GM03348 (cell line): ENCODE data around the gene SIPA1L3.
A peak's percentile ranks its signal among the peaks of the same experiment; 100 is the strongest.

Experiments
- DNase-seq: peaks from one replicate; pipeline ENCODE4 v3.0.0; 2012; ENCODE audit warnings: low spot score

The SIPA1L3 gene

GRCh38 chr19:37975596-37976515 is 68.8 kb downstream of the SIPA1L3 start:
- DNase-seq: no peak

GRCh38 chr19:37977391-37977790 is 70.4 kb downstream of the SIPA1L3 start:
- no peak for DNase-seq

GRCh38 chr19:37977992-37978391 is 71.0 kb downstream of the SIPA1L3 start:
- peak; percentile 45 for DNase-seq

GRCh38 chr19:37979547-37980082 is 72.6 kb downstream of the SIPA1L3 start:
- no peak for DNase-seq

- DNase-seq: no peak
These were observed 73.6 kb downstream of the SIPA1L3 start for GRCh38 chr19:37980419-37981170.

GRCh38 chr19:37981785-37982475 is 74.9 kb downstream of the SIPA1L3 start:
- no peak for DNase-seq

- DNase-seq: no peak
These were observed 75.6 kb downstream of the SIPA1L3 start for GRCh38 chr19:37982655-37983054.

- no peak for DNase-seq
These were observed 76.1 kb downstream of the SIPA1L3 start for GRCh38 chr19:37983153-37983552.

GRCh38 chr19:37983916-37984315 is 76.9 kb downstream of the SIPA1L3 start:
- DNase-seq: no peak

- DNase-seq: no peak
These were observed 79.2 kb downstream of the SIPA1L3 start for GRCh38 chr19:37986048-37986750.

GRCh38 chr19:37987356-37988332 is 80.6 kb downstream of the SIPA1L3 start:
- no peak for DNase-seq

- no peak for DNase-seq
These were observed 82.0 kb downstream of the SIPA1L3 start for GRCh38 chr19:37988758-37989635.

- no peak for DNase-seq
These were observed 82.8 kb downstream of the SIPA1L3 start for GRCh38 chr19:37989855-37990254.

- DNase-seq: no peak
These were observed 83.4 kb downstream of the SIPA1L3 start for GRCh38 chr19:37990362-37990761.

GRCh38 chr19:37991176-37991835 is 84.3 kb downstream of the SIPA1L3 start:
- no peak for DNase-seq

GRCh38 chr19:37991841-37992248 is 84.8 kb downstream of the SIPA1L3 start:
- DNase-seq: no peak

GRCh38 chr19:37992761-37993160 is 85.8 kb downstream of the SIPA1L3 start:
- DNase-seq: no peak

- DNase-seq: no peak
These were observed 87.8 kb downstream of the SIPA1L3 start for GRCh38 chr19:37994823-37995130.

- DNase-seq: no peak
These were observed 88.3 kb downstream of the SIPA1L3 start for GRCh38 chr19:37995346-37995745.
